ENCODE data around the gene PRKCB. TPM values are rescaled to one million over a fixed set of nuclear protein-coding genes. Genes with fewer than 3 reads are reported as not detected.

The PRKCB gene
- total and polyA plus RNA-seq, 2 experiments from 2014 or later: 3.7 to 16.4 TPM

DNA sequence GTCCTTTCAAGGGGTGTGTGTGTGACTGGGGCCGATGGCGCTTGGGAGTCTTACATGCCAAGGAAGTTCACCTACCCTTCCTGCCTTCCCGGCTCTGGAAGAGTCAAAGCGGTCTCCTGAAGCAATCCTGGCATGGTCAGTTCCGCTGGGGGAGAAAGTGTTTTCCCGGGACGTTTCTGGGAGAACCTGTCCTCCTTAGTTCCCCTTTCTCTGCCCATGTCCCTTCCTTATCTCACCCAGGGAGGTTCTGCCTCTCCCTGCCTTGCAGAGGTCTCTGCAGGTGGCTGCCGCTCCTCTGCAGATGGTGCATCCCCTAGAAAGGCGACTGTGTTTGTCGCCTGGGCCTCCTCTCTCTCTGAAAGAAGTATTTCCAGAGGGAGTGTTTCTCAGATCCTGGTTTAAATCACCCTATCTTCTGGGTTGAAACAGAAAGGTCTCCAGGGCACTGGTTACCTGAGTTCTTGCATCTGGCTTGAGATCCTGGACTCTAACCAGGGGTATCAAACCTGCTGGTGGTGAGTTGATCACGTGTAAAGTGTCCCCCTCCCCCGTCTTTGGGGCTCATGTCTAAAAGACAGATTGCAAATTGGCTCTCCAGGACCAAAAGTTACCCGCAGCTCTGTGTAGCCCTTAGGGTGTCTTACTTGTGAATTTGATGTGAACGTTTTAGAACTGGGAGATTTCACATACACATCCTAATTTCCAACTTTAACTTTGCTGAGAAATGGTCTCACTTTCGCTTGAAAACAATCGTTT lies 1.9 kb downstream of the PRKCB start (continued):
- no peak for TF ChIP-seq NANOG (IDR thresholded peaks at IDR 0.05; ENCODE audit: borderline replicate concordance)
- TF ChIP-seq, protein P1, sequence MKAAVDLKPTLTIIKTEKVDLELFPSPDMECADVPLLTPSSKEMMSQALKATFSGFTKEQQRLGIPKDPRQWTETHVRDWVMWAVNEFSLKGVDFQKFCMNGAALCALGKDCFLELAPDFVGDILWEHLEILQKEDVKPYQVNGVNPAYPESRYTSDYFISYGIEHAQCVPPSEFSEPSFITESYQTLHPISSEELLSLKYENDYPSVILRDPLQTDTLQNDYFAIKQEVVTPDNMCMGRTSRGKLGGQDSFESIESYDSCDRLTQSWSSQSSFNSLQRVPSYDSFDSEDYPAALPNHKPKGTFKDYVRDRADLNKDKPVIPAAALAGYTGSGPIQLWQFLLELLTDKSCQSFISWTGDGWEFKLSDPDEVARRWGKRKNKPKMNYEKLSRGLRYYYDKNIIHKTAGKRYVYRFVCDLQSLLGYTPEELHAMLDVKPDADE (IDR thresholded peaks at IDR 0.05): no peak
- TF ChIP-seq POLR2AphosphoS5 (IDR thresholded peaks at IDR 0.05; ENCODE audit: low read depth): no peak
- TF ChIP-seq JUNB (IDR thresholded peaks at IDR 0.05; ENCODE audit: unreplicated experiment): no peak
- TF ChIP-seq, protein P2, sequence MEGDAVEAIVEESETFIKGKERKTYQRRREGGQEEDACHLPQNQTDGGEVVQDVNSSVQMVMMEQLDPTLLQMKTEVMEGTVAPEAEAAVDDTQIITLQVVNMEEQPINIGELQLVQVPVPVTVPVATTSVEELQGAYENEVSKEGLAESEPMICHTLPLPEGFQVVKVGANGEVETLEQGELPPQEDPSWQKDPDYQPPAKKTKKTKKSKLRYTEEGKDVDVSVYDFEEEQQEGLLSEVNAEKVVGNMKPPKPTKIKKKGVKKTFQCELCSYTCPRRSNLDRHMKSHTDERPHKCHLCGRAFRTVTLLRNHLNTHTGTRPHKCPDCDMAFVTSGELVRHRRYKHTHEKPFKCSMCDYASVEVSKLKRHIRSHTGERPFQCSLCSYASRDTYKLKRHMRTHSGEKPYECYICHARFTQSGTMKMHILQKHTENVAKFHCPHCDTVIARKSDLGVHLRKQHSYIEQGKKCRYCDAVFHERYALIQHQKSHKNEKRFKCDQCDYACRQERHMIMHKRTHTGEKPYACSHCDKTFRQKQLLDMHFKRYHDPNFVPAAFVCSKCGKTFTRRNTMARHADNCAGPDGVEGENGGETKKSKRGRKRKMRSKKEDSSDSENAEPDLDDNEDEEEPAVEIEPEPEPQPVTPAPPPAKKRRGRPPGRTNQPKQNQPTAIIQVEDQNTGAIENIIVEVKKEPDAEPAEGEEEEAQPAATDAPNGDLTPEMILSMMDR (conservative IDR thresholded peaks at IDR 0.05; ENCODE audit: low read depth in 2 of 2): no peak
- TF ChIP-seq, protein P3, sequence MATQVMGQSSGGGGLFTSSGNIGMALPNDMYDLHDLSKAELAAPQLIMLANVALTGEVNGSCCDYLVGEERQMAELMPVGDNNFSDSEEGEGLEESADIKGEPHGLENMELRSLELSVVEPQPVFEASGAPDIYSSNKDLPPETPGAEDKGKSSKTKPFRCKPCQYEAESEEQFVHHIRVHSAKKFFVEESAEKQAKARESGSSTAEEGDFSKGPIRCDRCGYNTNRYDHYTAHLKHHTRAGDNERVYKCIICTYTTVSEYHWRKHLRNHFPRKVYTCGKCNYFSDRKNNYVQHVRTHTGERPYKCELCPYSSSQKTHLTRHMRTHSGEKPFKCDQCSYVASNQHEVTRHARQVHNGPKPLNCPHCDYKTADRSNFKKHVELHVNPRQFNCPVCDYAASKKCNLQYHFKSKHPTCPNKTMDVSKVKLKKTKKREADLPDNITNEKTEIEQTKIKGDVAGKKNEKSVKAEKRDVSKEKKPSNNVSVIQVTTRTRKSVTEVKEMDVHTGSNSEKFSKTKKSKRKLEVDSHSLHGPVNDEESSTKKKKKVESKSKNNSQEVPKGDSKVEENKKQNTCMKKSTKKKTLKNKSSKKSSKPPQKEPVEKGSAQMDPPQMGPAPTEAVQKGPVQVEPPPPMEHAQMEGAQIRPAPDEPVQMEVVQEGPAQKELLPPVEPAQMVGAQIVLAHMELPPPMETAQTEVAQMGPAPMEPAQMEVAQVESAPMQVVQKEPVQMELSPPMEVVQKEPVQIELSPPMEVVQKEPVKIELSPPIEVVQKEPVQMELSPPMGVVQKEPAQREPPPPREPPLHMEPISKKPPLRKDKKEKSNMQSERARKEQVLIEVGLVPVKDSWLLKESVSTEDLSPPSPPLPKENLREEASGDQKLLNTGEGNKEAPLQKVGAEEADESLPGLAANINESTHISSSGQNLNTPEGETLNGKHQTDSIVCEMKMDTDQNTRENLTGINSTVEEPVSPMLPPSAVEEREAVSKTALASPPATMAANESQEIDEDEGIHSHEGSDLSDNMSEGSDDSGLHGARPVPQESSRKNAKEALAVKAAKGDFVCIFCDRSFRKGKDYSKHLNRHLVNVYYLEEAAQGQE (IDR thresholded peaks at IDR 0.05; ENCODE audit: unreplicated experiment): no peak
- no peak for TF ChIP-seq EZH2 (IDR thresholded peaks at IDR 0.05; ENCODE audit: low read depth, unreplicated experiment)

DNA sequence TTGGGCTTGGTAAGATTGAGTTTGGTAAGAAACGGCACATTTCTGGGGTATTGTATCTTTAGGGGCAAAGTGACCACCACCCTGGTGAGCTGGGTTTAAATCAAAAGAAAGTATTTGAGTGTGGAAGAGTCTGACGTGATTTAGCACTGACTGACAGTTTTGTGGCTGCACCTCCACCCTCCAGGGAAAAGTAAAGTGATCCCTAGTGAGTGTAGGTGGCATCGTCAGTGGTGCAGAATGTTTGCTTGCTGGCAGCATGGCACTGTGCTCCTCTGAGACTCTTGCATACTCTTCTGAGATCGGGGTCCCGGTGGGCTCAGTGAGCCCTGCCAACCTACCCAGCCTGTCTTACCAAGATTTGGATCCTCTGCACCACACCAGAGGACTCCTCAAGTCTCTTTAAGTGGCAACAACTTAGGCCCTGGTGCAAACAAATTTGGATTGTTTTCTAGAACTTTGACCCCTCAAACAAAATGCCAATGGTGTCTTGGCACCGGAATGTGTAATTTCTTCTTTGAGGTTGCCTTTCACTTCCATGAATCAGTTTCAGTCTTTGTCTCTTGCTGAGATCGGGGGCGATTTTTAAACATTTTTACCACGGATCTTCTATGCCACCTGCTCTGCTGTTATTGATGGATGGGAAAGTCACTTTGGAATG lies 2.8 kb downstream of the PRKCB start:
- 0 out of 2 replicates have a peak, but pooled peaks cover 2% of the 10 kb centered on the region for H3F3A ChIP-seq (replicated peaks; ENCODE audit: low read depth)
- Mint-ChIP-seq H3K9me3 (no peaks in the 10 kb centered on the region; the same call in 2 of the 3 replicates), H3K27ac (no peak overlapping the region), H3K27me3 (ENCODE audit: insufficient read depth, low read depth, poor library complexity) (peaks cover 36% of the 10 kb centered on the region), H3K36me3 (ENCODE audit: low read depth) (no peaks in the 10 kb centered on the region; the same call in 2 of the 3 replicates), H3K4me3 (no peak overlapping the region), H3K4me1 (peaks cover 34% of the 10 kb centered on the region)
- DNase-seq (ENCODE audit: low spot score): no peak
- H4K20me1 ChIP-seq (replicated peaks; ENCODE audit: insufficient read depth): no peaks in the 10 kb centered on the region; the same call in 1 of the 2 replicates
- no peaks in the 10 kb centered on the region for H3K79me2 ChIP-seq (replicated peaks; ENCODE audit: insufficient read depth)
- H3K4me3 ChIP-seq: no peak overlapping the region
- no peaks in the 10 kb centered on the region for H3K36me3 ChIP-seq (ENCODE audit: insufficient read depth)
- H3K27me3 ChIP-seq (ENCODE audit: insufficient read depth): peaks cover 43% of the 10 kb centered on the region
- no peak for ATAC-seq
- H3K27ac ChIP-seq (ENCODE audit: low read depth): no peak overlapping the region
- H3K4me1 ChIP-seq (ENCODE audit: insufficient read depth): peaks cover 13% of the 10 kb centered on the region
- no peaks in the 10 kb centered on the region for H3K9me2 ChIP-seq (ENCODE audit: insufficient read depth)
- no peak overlapping the region for H2AFZ ChIP-seq
- H3K4me2 ChIP-seq: no peak overlapping the region
- TF ChIP-seq, protein P2 (conservative IDR thresholded peaks at IDR 0.05; ENCODE audit: low read depth in 2 of 2): no peak
